Mucosa of rectum (tissue), 2 donors: ENCODE measurements around the gene STRBP.

Experiments used
- H3K27ac ChIP-seq, 2 donors: one replicate each; pipeline ENCODE4 v1.7.0; 2013; ENCODE audit warnings: inconsistent platforms in 2 of 2, low read depth in 2 of 2, low read length in 2 of 2
- H3K27me3 ChIP-seq, 2 donors: one replicate each; pipeline ENCODE4 v1.7.0; 2013; ENCODE audit warnings: low read length in 2 of 2; ENCODE audit not compliant: control insufficient read depth in 2 of 2, insufficient read depth in 2 of 2
- H3K36me3 ChIP-seq, 2 donors: one replicate each; pipeline ENCODE4 v1.7.0; 2013; ENCODE audit warnings: low read length in 2 of 2; ENCODE audit not compliant: control insufficient read depth in 2 of 2, insufficient read depth in 2 of 2
- H3K4me1 ChIP-seq, 2 donors: one replicate each; pipeline ENCODE4 v1.7.0; 2013; ENCODE audit warnings: low read length in 2 of 2, mild to moderate bottlenecking in 1 of 2; ENCODE audit not compliant: control insufficient read depth in 2 of 2, insufficient read depth in 2 of 2
- H3K4me3 ChIP-seq, 2 donors: one replicate each; pipeline ENCODE4 v1.7.0; 2013; ENCODE audit warnings: low read length in 2 of 2
- H3K9ac ChIP-seq, 2 donors: one replicate each; pipeline ENCODE4 v1.7.0; 2013; ENCODE audit warnings: low read length in 2 of 2, low read depth in 1 of 2, mild to moderate bottlenecking in 1 of 2
- H3K9me3 ChIP-seq, 2 donors: one replicate each; pipeline ENCODE4 v1.7.0; 2013; ENCODE audit warnings: low read length in 2 of 2; ENCODE audit not compliant: control insufficient read depth in 2 of 2
- donor health status: healthy.
- donor health status: Normal muscosa, but diverticular disease.

STRBP gene

GRCh38 chr9:123097430-123098095 lies 170.8 kb downstream of the STRBP start:
- H3K9ac ChIP-seq, result no peak overlapping the region
- H3K4me1 ChIP-seq, result no peaks in the 10 kb centered on the region
- no peaks in the 10 kb centered on the region for H3K27me3 ChIP-seq
- H3K36me3 ChIP-seq, result peaks cover 59 to 69% of the 10 kb centered on the region in 2 donors
- H3K27ac ChIP-seq, result no peak overlapping the region
- no peak overlapping the region for H3K4me3 ChIP-seq
- H3K9me3 ChIP-seq, result no peaks in the 10 kb centered on the region

- no peaks in the 10 kb centered on the region for H3K4me1 ChIP-seq
- H3K27me3 ChIP-seq, result no peaks in the 10 kb centered on the region
- H3K4me3 ChIP-seq, result no peak overlapping the region
- peaks cover 57 to 66% of the 10 kb centered on the region in 2 donors for H3K36me3 ChIP-seq
- H3K9ac ChIP-seq, result no peak overlapping the region
- no peak overlapping the region for H3K27ac ChIP-seq
- no peaks in the 10 kb centered on the region for H3K9me3 ChIP-seq
Observed at GRCh38 chr9:123096987-123097386, 171.4 kb downstream of the STRBP start.

- H3K9me3 ChIP-seq, result no peaks in the 10 kb centered on the region
- H3K4me1 ChIP-seq, result no peaks in the 10 kb centered on the region
- H3K4me3 ChIP-seq, result no peak overlapping the region
- H3K27me3 ChIP-seq, result no peaks in the 10 kb centered on the region
- no peak overlapping the region for H3K27ac ChIP-seq
- H3K9ac ChIP-seq, result no peak overlapping the region
- peaks cover 49 to 69% of the 10 kb centered on the region in 2 donors for H3K36me3 ChIP-seq
Observed at GRCh38 chr9:123093141-123093540, 175.2 kb downstream of the STRBP start.

GRCh38 chr9:123091459-123091858 lies 176.9 kb downstream of the STRBP start:
- Histone ChIP-seq H3K36me3 (peaks cover 44 to 59% of the 10 kb centered on the region in 2 donors), H3K9ac (no peak overlapping the region), H3K27ac (no peak overlapping the region)

GRCh38 chr9:123090956-123091355 lies 177.4 kb downstream of the STRBP start:
- Histone ChIP-seq H3K9ac (no peak overlapping the region), H3K9me3 (no peaks in the 10 kb centered on the region), H3K4me3 (no peak overlapping the region), H3K36me3 (peaks cover 39 to 57% of the 10 kb centered on the region in 2 donors), H3K27me3 (no peaks in the 10 kb centered on the region), H3K4me1 (no peaks in the 10 kb centered on the region), H3K27ac (no peak overlapping the region)

More at GRCh38 chr9:123091459-123091858, 176.9 kb downstream of the STRBP start:
- Histone ChIP-seq H3K27me3 (no peaks in the 10 kb centered on the region), H3K4me1 (no peaks in the 10 kb centered on the region), H3K9me3 (no peaks in the 10 kb centered on the region), H3K4me3 (no peak overlapping the region)

- Histone ChIP-seq H3K9ac (no peak overlapping the region), H3K9me3 (no peaks in the 10 kb centered on the region), H3K36me3 (peaks cover 37 to 55% of the 10 kb centered on the region in 2 donors), H3K27ac (no peak overlapping the region), H3K4me1 (no peaks in the 10 kb centered on the region), H3K27me3 (no peaks in the 10 kb centered on the region), H3K4me3 (no peak overlapping the region)
Observed at GRCh38 chr9:123090198-123090896, 178.0 kb downstream of the STRBP start.

GRCh38 chr9:123089790-123090189 lies 178.6 kb downstream of the STRBP start:
- Histone ChIP-seq H3K36me3 (peaks cover 38 to 61% of the 10 kb centered on the region in 2 donors), H3K27me3 (no peaks in the 10 kb centered on the region), H3K9me3 (no peaks in the 10 kb centered on the region), H3K9ac (no peak overlapping the region), H3K4me1 (no peaks in the 10 kb centered on the region), H3K27ac (no peak overlapping the region), H3K4me3 (no peak overlapping the region)

- Histone ChIP-seq H3K4me1 (no peaks in the 10 kb centered on the region), H3K27me3 (no peaks in the 10 kb centered on the region), H3K9me3 (no peaks in the 10 kb centered on the region), H3K4me3 (no peak overlapping the region), H3K9ac (no peak overlapping the region), H3K27ac (no peak overlapping the region), H3K36me3 (peaks cover 40 to 64% of the 10 kb centered on the region in 2 donors)
Observed at GRCh38 chr9:123089040-123089439, 179.3 kb downstream of the STRBP start.

- H3K9ac ChIP-seq, result no peak overlapping the region
- H3K4me1 ChIP-seq, result no peaks in the 10 kb centered on the region
- no peak overlapping the region for H3K27ac ChIP-seq
- peaks cover 29 to 53% of the 10 kb centered on the region in 2 donors for H3K36me3 ChIP-seq
- no peaks in the 10 kb centered on the region for H3K9me3 ChIP-seq
- no peaks in the 10 kb centered on the region for H3K27me3 ChIP-seq
- no peak overlapping the region for H3K4me3 ChIP-seq
Observed at GRCh38 chr9:123087359-123087888, 181.0 kb downstream of the STRBP start.

- no peaks in the 10 kb centered on the region for H3K4me1 ChIP-seq
- no peak overlapping the region for H3K27ac ChIP-seq
- no peaks in the 10 kb centered on the region for H3K27me3 ChIP-seq
- no peaks in the 10 kb centered on the region for H3K9me3 ChIP-seq
- H3K9ac ChIP-seq, result no peak overlapping the region
- peaks cover 22 to 40% of the 10 kb centered on the region in 2 donors for H3K36me3 ChIP-seq
- H3K4me3 ChIP-seq, result no peak overlapping the region
Observed at GRCh38 chr9:123085916-123086315, 182.5 kb downstream of the STRBP start.
